ENCODE data around the gene LIX1L. TPM values are rescaled to one million over a fixed set of nuclear protein-coding genes. Genes with fewer than 3 reads are reported as not detected.

The LIX1L gene
- total RNA-seq, 1 experiment from 2014 or later: 12.4 TPM

- TF ChIP-seq CTCF (IDR thresholded peaks at IDR 0.05 in 2 of 3, conservative IDR thresholded peaks at IDR 0.05 in 1 of 3; ENCODE audit: borderline replicate concordance in 1 of 3, insufficient read depth in 1 of 3, low read depth in 2 of 3, low read length in 2 of 3) (peak in 2 of 3 experiments; percentile 22 to 37; a peak in 3 of 6 replicates), CEBPB (IDR thresholded peaks at IDR 0.05; ENCODE audit: low read depth) (no peak), JUND (IDR thresholded peaks at IDR 0.05) (peak; percentile 75), POLR2A (IDR thresholded peaks at IDR 0.05; ENCODE audit: borderline replicate concordance, extremely low read depth, insufficient read depth, insufficient read length) (no peak), ZFX (IDR thresholded peaks at IDR 0.05) (no peak), ZBTB33 (IDR thresholded peaks at IDR 0.05; ENCODE audit: extremely low read depth, insufficient replicate concordance, low read length) (no peak), REST (IDR thresholded peaks at IDR 0.05; ENCODE audit: low read depth) (no peak), EGR1 (IDR thresholded peaks at IDR 0.05; ENCODE audit: low read depth) (peak; percentile 54; the same call in 1 of the 2 replicates)
Measured at GRCh38 chr1:145978854-145979745, 21.3 kb upstream of the LIX1L start (continued).

Measured in HCT116 (cell line).